BLaER1 (cell line): ENCODE data around the gene ASB3.
A peak's percentile ranks its signal among the peaks of the same experiment; 100 is the strongest.
"Not testable (repeated sequence)": the region's sequence is repeated elsewhere in the genome, so short reads cannot be mapped to it uniquely, and the experiment has no call there.

ENCODE experiments used
- H3K27ac ChIP-seq: shearing (Covaris generic); formaldehyde crosslinking; 2 replicates; pipeline ENCODE4 v1.8.1; 2022
- H3K27me3 ChIP-seq: shearing (Covaris generic); formaldehyde crosslinking; 2 replicates; pipeline ENCODE4 v1.8.1; 2022
- H3K36me3 ChIP-seq: shearing (Covaris generic); formaldehyde crosslinking; 2 replicates; pipeline ENCODE4 v1.8.1; 2022
- H3K4me1 ChIP-seq: shearing (Covaris generic); formaldehyde crosslinking; 2 replicates; pipeline ENCODE4 v1.8.1; 2022
- H3K4me2 ChIP-seq: shearing (Covaris generic); formaldehyde crosslinking; 2 replicates; pipeline ENCODE4 v1.8.1; 2022
- H3K4me3 ChIP-seq: shearing (Covaris generic); formaldehyde crosslinking; 2 replicates; pipeline ENCODE4 v1.8.1; 2022
- H3K9ac ChIP-seq: shearing (Covaris generic); formaldehyde crosslinking; 2 replicates; pipeline ENCODE4 v1.8.1; 2022
- H3K9me3 ChIP-seq: shearing (Covaris generic); formaldehyde crosslinking; 2 replicates; pipeline ENCODE4 v1.8.1; 2022
- H4K20me1 ChIP-seq: shearing (Covaris generic); formaldehyde crosslinking; 2 replicates; pipeline ENCODE4 v1.8.1; 2022
- Cebpa-rat ChIP-seq: shearing (Covaris generic); IDR thresholded peaks from 2 replicates; pipeline ENCODE4 v1.8.1; 2022

ASB3 gene

GRCh38 chr2:53786705-53787613, at the start of gene ASB3, which contains the start of gene ERLEC1:
Gene ASB3 (minus strand): TSS chr2:53786953. CDS start chr2:53765572, 21,381 bp downstream.
Gene ERLEC1 (plus strand): TSS chr2:53787044. CDS start chr2:53787211, 167 bp downstream.
- H3K4me2 ChIP-seq = peak within 1 kb of the TSS; percentile 88
- no peaks in the 10 kb centered on the region for H3K27me3 ChIP-seq
- no peaks in the 10 kb centered on the region for H3K9me3 ChIP-seq
- TF ChIP-seq Cebpa-rat = no peak
- H3K4me1 ChIP-seq = peaks cover 37% of the 10 kb centered on the region
- peaks cover 42% of the 10 kb centered on the region for H4K20me1 ChIP-seq
- peak within 1 kb of the TSS; percentile 89 for H3K27ac ChIP-seq
- peak within 1 kb of the TSS; percentile 86 for H3K4me3 ChIP-seq
- peak within 1 kb of the TSS; percentile 88 for H3K9ac ChIP-seq
- H3K36me3 ChIP-seq = peaks cover 10% of the 10 kb centered on the region

- not testable (repeated sequence) for H3K4me3 ChIP-seq, H3K27me3 ChIP-seq, H3K4me2 ChIP-seq, H3K9ac ChIP-seq, H3K36me3 ChIP-seq, H3K4me1 ChIP-seq, H3K9me3 ChIP-seq, H4K20me1 ChIP-seq, H3K27ac ChIP-seq
Observed at GRCh38 chr2:53829980-53830290, 43.2 kb upstream of the ASB3 start.

- Histone ChIP-seq H3K4me2 (no peak overlapping the region), H3K27me3 (no peaks in the 10 kb centered on the region), H3K4me1 (no peaks in the 10 kb centered on the region), H3K9ac (no peak overlapping the region), H3K36me3 (peaks cover 9% of the 10 kb centered on the region), H3K27ac (no peak overlapping the region), H4K20me1 (no peaks in the 10 kb centered on the region), H3K4me3 (no peak overlapping the region), H3K9me3 (no peaks in the 10 kb centered on the region)
- no peak for TF ChIP-seq Cebpa-rat
Observed at GRCh38 chr2:53829273-53829979, 42.7 kb upstream of the ASB3 start.

- Histone ChIP-seq H3K36me3 (peaks cover 9% of the 10 kb centered on the region), H3K27ac (no peak overlapping the region), H4K20me1 (no peaks in the 10 kb centered on the region), H3K9me3 (no peaks in the 10 kb centered on the region), H3K4me2 (no peak overlapping the region), H3K4me3 (no peak overlapping the region), H3K4me1 (no peaks in the 10 kb centered on the region), H3K9ac (no peak overlapping the region), H3K27me3 (no peaks in the 10 kb centered on the region)
- TF ChIP-seq Cebpa-rat = no peak
Observed at GRCh38 chr2:53828331-53828730, 41.6 kb upstream of the ASB3 start.

- H3K9me3 ChIP-seq = no peaks in the 10 kb centered on the region
- no peaks in the 10 kb centered on the region for H3K27me3 ChIP-seq
- no peaks in the 10 kb centered on the region for H3K4me1 ChIP-seq
- H3K9ac ChIP-seq = no peak overlapping the region
- no peak overlapping the region for H3K4me3 ChIP-seq
- no peak overlapping the region for H3K27ac ChIP-seq
- TF ChIP-seq Cebpa-rat = no peak
- H3K4me2 ChIP-seq = no peak overlapping the region
- H4K20me1 ChIP-seq = no peaks in the 10 kb centered on the region
- H3K36me3 ChIP-seq = peaks cover 12% of the 10 kb centered on the region
Observed at GRCh38 chr2:53827398-53828175, 40.8 kb upstream of the ASB3 start.

- no peak overlapping the region for H3K4me2 ChIP-seq
Observed at GRCh38 chr2:53826587-53827397, 40.0 kb upstream of the ASB3 start.

GRCh38 chr2:53826030-53826410, 39.3 kb upstream of the ASB3 start:
- no peak overlapping the region for H3K9ac ChIP-seq
- TF ChIP-seq Cebpa-rat = no peak
- no peaks in the 10 kb centered on the region for H4K20me1 ChIP-seq
- H3K36me3 ChIP-seq = peaks cover 10% of the 10 kb centered on the region; the same call in 1 of the 2 replicates
- no peaks in the 10 kb centered on the region for H3K27me3 ChIP-seq
- no peak overlapping the region for H3K4me3 ChIP-seq
- no peaks in the 10 kb centered on the region for H3K9me3 ChIP-seq
- no peak overlapping the region for H3K27ac ChIP-seq
- peaks cover 5% of the 10 kb centered on the region for H3K4me1 ChIP-seq
- H3K4me2 ChIP-seq = no peak overlapping the region

More at GRCh38 chr2:53826587-53827397, 40.0 kb upstream of the ASB3 start:
- TF ChIP-seq Cebpa-rat = no peak
- H3K4me1 ChIP-seq = peaks cover 3% of the 10 kb centered on the region
- H3K9ac ChIP-seq = no peak overlapping the region
- no peaks in the 10 kb centered on the region for H3K27me3 ChIP-seq
- H3K27ac ChIP-seq = no peak overlapping the region
- H3K4me3 ChIP-seq = no peak overlapping the region
- peaks cover 14% of the 10 kb centered on the region for H3K36me3 ChIP-seq
- no peaks in the 10 kb centered on the region for H4K20me1 ChIP-seq
- H3K9me3 ChIP-seq = no peaks in the 10 kb centered on the region

- H3K27me3 ChIP-seq, H4K20me1 ChIP-seq, H3K9me3 ChIP-seq, H3K4me1 ChIP-seq, H3K9ac ChIP-seq, H3K4me2 ChIP-seq, H3K4me3 ChIP-seq, H3K27ac ChIP-seq: not testable (repeated sequence)
- peaks cover 20% of the 10 kb centered on the region for H3K36me3 ChIP-seq
Observed at GRCh38 chr2:53823639-53824038, 36.9 kb upstream of the ASB3 start.

- no peak overlapping the region for H3K4me3 ChIP-seq
- no peaks in the 10 kb centered on the region for H3K27me3 ChIP-seq
- no peaks in the 10 kb centered on the region for H4K20me1 ChIP-seq
- no peak overlapping the region for H3K4me2 ChIP-seq
- no peaks in the 10 kb centered on the region for H3K9me3 ChIP-seq
- H3K4me1 ChIP-seq = peaks cover 5% of the 10 kb centered on the region
- no peak overlapping the region for H3K9ac ChIP-seq
- H3K36me3 ChIP-seq = peaks cover 36% of the 10 kb centered on the region
- no peak for TF ChIP-seq Cebpa-rat
- no peak overlapping the region for H3K27ac ChIP-seq
Observed at GRCh38 chr2:53821810-53822209, 35.1 kb upstream of the ASB3 start.
